Esophagus muscularis mucosa (tissue), 4 donors: Measurements from ENCODE around the gene LIN52.

Source experiments
- EP300 ChIP-seq: sonication (generic); formaldehyde crosslinking; IDR thresholded peaks from one replicate; pipeline ENCODE4 v1.6.1; 2017; ENCODE audit warnings: antibody characterized with exemption
- POLR2A ChIP-seq: fragments of 450-650 bp; IDR thresholded peaks from one replicate; pipeline ENCODE4 v1.6.1; 2017; ENCODE audit warnings: antibody characterized with exemption, moderate library complexity, mild to moderate bottlenecking, low read depth
- POLR2AphosphoS5 ChIP-seq, 2 donors: sonication (generic); formaldehyde crosslinking; IDR thresholded peaks; one replicate each; pipeline ENCODE4 v1.6.1; 2017; ENCODE audit warnings: antibody characterized with exemption in 2 of 2
- TF ChIP-seq, protein P1 (sequence below), 3 experiments: fragments of 200-600 bp in 2 of 3; fragments of 450-650 bp in 1 of 3; sonication (generic) in 2 of 3; IDR thresholded peaks; one replicate each; pipeline ENCODE4 v1.5.1; 2017 to 2019; ENCODE audit warnings: antibody characterized with exemption in 3 of 3, mild to moderate bottlenecking in 2 of 3, moderate library complexity in 1 of 3

DNA sequence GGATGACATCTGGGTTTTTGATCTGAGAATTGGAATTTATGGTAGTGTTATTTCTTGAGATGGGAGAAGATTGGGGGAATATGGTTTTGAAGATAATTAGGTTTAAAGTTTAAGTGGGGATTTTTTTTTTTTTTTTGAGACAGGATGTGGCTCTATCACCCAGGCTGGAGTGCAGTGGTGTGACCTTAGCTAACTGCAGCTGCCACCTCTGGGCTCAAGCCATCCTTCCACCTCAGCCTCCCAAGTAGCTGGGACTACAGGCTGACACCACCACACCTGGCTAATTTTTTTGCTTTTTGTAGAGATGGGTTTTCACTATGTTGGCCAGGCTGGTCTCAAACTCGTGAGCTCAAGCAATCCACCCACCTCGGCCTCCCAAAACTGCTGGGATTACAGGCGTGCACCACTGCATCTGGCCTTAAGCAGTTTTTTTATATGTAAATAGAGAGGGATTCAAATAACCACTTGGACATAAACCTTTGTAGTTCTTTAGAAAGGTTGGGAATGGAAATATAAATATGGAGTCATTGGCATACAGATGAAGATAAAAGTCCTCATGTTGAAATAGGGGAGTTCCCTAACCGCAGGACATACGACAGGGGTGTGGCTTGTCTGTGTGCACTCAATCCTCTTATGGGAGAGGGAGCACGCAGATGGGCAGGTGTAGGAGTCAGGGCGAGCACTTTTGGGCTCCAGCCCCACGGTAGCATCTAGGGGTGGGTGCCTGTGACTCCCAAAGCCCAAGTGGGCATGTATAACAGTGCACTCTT is 4.7 kb downstream of the LIN52 start:
- TF ChIP-seq, protein P1, sequence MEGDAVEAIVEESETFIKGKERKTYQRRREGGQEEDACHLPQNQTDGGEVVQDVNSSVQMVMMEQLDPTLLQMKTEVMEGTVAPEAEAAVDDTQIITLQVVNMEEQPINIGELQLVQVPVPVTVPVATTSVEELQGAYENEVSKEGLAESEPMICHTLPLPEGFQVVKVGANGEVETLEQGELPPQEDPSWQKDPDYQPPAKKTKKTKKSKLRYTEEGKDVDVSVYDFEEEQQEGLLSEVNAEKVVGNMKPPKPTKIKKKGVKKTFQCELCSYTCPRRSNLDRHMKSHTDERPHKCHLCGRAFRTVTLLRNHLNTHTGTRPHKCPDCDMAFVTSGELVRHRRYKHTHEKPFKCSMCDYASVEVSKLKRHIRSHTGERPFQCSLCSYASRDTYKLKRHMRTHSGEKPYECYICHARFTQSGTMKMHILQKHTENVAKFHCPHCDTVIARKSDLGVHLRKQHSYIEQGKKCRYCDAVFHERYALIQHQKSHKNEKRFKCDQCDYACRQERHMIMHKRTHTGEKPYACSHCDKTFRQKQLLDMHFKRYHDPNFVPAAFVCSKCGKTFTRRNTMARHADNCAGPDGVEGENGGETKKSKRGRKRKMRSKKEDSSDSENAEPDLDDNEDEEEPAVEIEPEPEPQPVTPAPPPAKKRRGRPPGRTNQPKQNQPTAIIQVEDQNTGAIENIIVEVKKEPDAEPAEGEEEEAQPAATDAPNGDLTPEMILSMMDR (IDR thresholded peaks at IDR 0.05), result no peak
- TF ChIP-seq POLR2A, result no peak
- no peak for TF ChIP-seq POLR2AphosphoS5 (IDR thresholded peaks at IDR 0.05)
- TF ChIP-seq EP300, result no peak
